BLaER1 (cell line): Measurements from ENCODE around the gene TRIM29.
A peak's percentile ranks its signal among the peaks of the same experiment; 100 is the strongest.

Source experiments
- H3K27ac ChIP-seq: shearing (Covaris generic); formaldehyde crosslinking; 2 replicates; pipeline ENCODE4 v1.8.1; 2022
- H3K27me3 ChIP-seq: shearing (Covaris generic); formaldehyde crosslinking; 2 replicates; pipeline ENCODE4 v1.8.1; 2022
- H3K36me3 ChIP-seq: shearing (Covaris generic); formaldehyde crosslinking; 2 replicates; pipeline ENCODE4 v1.8.1; 2022
- H3K4me1 ChIP-seq: shearing (Covaris generic); formaldehyde crosslinking; 2 replicates; pipeline ENCODE4 v1.8.1; 2022
- H3K4me2 ChIP-seq: shearing (Covaris generic); formaldehyde crosslinking; 2 replicates; pipeline ENCODE4 v1.8.1; 2022
- H3K4me3 ChIP-seq: shearing (Covaris generic); formaldehyde crosslinking; 2 replicates; pipeline ENCODE4 v1.8.1; 2022
- H3K9ac ChIP-seq: shearing (Covaris generic); formaldehyde crosslinking; 2 replicates; pipeline ENCODE4 v1.8.1; 2022
- H3K9me3 ChIP-seq: shearing (Covaris generic); formaldehyde crosslinking; 2 replicates; pipeline ENCODE4 v1.8.1; 2022
- H4K20me1 ChIP-seq: shearing (Covaris generic); formaldehyde crosslinking; 2 replicates; pipeline ENCODE4 v1.8.1; 2022
- Cebpa-rat ChIP-seq: shearing (Covaris generic); IDR thresholded peaks from 2 replicates; pipeline ENCODE4 v1.8.1; 2022

TRIM29 gene

GRCh38 chr11:120173019-120173705 is 35.2 kb upstream of the TRIM29 start:
- Histone ChIP-seq H3K27me3 (peaks cover 27% of the 10 kb centered on the region), H3K9ac (no peak overlapping the region), H3K36me3 (no peaks in the 10 kb centered on the region), H3K27ac (no peak overlapping the region), H3K9me3 (peaks cover 6% of the 10 kb centered on the region; the same call in 1 of the 2 replicates), H3K4me3 (no peak overlapping the region), H4K20me1 (no peaks in the 10 kb centered on the region), H3K4me2 (no peak overlapping the region; the same call in 1 of the 2 replicates), H3K4me1 (peaks cover 10% of the 10 kb centered on the region)
- TF ChIP-seq Cebpa-rat = no peak

- Histone ChIP-seq H3K36me3 (no peaks in the 10 kb centered on the region), H3K9me3 (peaks cover 6% of the 10 kb centered on the region; the same call in 1 of the 2 replicates), H3K27me3 (peaks cover 29% of the 10 kb centered on the region), H4K20me1 (no peaks in the 10 kb centered on the region), H3K4me2 (peak overlapping the region; percentile 33), H3K9ac (no peak overlapping the region), H3K4me1 (peaks cover 10% of the 10 kb centered on the region), H3K27ac (no peak overlapping the region), H3K4me3 (no peak overlapping the region)
- TF ChIP-seq Cebpa-rat = no peak
These were observed 34.4 kb upstream of the TRIM29 start for GRCh38 chr11:120172054-120172911.

- Histone ChIP-seq H3K27me3 (peaks cover 29% of the 10 kb centered on the region), H3K9ac (no peak overlapping the region), H3K36me3 (no peaks in the 10 kb centered on the region), H3K27ac (no peak overlapping the region), H3K4me3 (no peak overlapping the region), H3K9me3 (peaks cover 6% of the 10 kb centered on the region; the same call in 1 of the 2 replicates), H4K20me1 (no peaks in the 10 kb centered on the region), H3K4me2 (no peak overlapping the region), H3K4me1 (peaks cover 10% of the 10 kb centered on the region)
- TF ChIP-seq Cebpa-rat = no peak
These were observed 32.9 kb upstream of the TRIM29 start for GRCh38 chr11:120170741-120171261.

- Histone ChIP-seq H3K4me3 (no peak overlapping the region), H3K4me1 (peaks cover 10% of the 10 kb centered on the region), H3K36me3 (no peaks in the 10 kb centered on the region), H3K4me2 (no peak overlapping the region), H3K27ac (no peak overlapping the region), H3K27me3 (peaks cover 29% of the 10 kb centered on the region), H3K9ac (no peak overlapping the region), H4K20me1 (no peaks in the 10 kb centered on the region), H3K9me3 (peaks cover 6% of the 10 kb centered on the region; the same call in 1 of the 2 replicates)
- no peak for TF ChIP-seq Cebpa-rat
These were observed 32.2 kb upstream of the TRIM29 start for GRCh38 chr11:120169981-120170698.

- H3K4me2 ChIP-seq = peak overlapping the region; percentile 34
- no peak overlapping the region for H3K4me3 ChIP-seq
- peaks cover 6% of the 10 kb centered on the region; the same call in 1 of the 2 replicates for H3K9me3 ChIP-seq
- peaks cover 29% of the 10 kb centered on the region for H3K27me3 ChIP-seq
- H3K36me3 ChIP-seq = no peaks in the 10 kb centered on the region
- TF ChIP-seq Cebpa-rat = no peak
- peaks cover 10% of the 10 kb centered on the region for H3K4me1 ChIP-seq
- H4K20me1 ChIP-seq = no peaks in the 10 kb centered on the region
- H3K27ac ChIP-seq = no peak overlapping the region
- no peak overlapping the region for H3K9ac ChIP-seq
These were observed 31.2 kb upstream of the TRIM29 start for GRCh38 chr11:120168960-120169681.

- no peak overlapping the region for H3K9ac ChIP-seq
These were observed 30.4 kb upstream of the TRIM29 start for GRCh38 chr11:120168108-120168959.

GRCh38 chr11:120167659-120168058 is 29.7 kb upstream of the TRIM29 start:
- Histone ChIP-seq H3K27me3 (peaks cover 29% of the 10 kb centered on the region), H3K9me3 (peaks cover 6% of the 10 kb centered on the region; the same call in 1 of the 2 replicates), H3K36me3 (no peaks in the 10 kb centered on the region), H3K9ac (no peak overlapping the region), H4K20me1 (no peaks in the 10 kb centered on the region), H3K4me2 (no peak overlapping the region), H3K4me1 (peaks cover 5% of the 10 kb centered on the region), H3K27ac (no peak overlapping the region), H3K4me3 (no peak overlapping the region)
- no peak for TF ChIP-seq Cebpa-rat

More at GRCh38 chr11:120168108-120168959, 30.4 kb upstream of the TRIM29 start:
- H3K9me3 ChIP-seq = peaks cover 6% of the 10 kb centered on the region; the same call in 1 of the 2 replicates
- H3K4me2 ChIP-seq = peak overlapping the region; percentile 34; the same call in 1 of the 2 replicates
- peaks cover 10% of the 10 kb centered on the region for H3K4me1 ChIP-seq
- H3K27me3 ChIP-seq = peaks cover 29% of the 10 kb centered on the region
- no peaks in the 10 kb centered on the region for H4K20me1 ChIP-seq
- no peak overlapping the region for H3K27ac ChIP-seq
- TF ChIP-seq Cebpa-rat = no peak
- H3K4me3 ChIP-seq = no peak overlapping the region
- H3K36me3 ChIP-seq = no peaks in the 10 kb centered on the region

GRCh38 chr11:120160436-120160835 is 22.5 kb upstream of the TRIM29 start:
- H3K9ac ChIP-seq = no peak overlapping the region
- H3K27ac ChIP-seq = no peak overlapping the region
- H3K36me3 ChIP-seq = no peaks in the 10 kb centered on the region

More at GRCh38 chr11:120160436-120160835, 22.5 kb upstream of the TRIM29 start:
- no peaks in the 10 kb centered on the region for H4K20me1 ChIP-seq
- H3K4me1 ChIP-seq = no peaks in the 10 kb centered on the region
- no peaks in the 10 kb centered on the region for H3K9me3 ChIP-seq
- H3K4me2 ChIP-seq = no peak overlapping the region
- H3K4me3 ChIP-seq = no peak overlapping the region
- TF ChIP-seq Cebpa-rat = no peak
- H3K27me3 ChIP-seq = no peaks in the 10 kb centered on the region
